GM21717 (cell line): Measurements from ENCODE around the gene VNN1.
"Not testable (repeated sequence)": the region's sequence is repeated elsewhere in the genome, so short reads cannot be mapped to it uniquely, and the experiment has no call there.

Experiments used
- ATAC-seq: cut with Tn5 transposase; IDR thresholded peaks from one replicate; pipeline ENCODE4 v1.9.1; 2021; ENCODE audit warnings: mild to moderate bottlenecking, moderate library complexity; ENCODE audit not compliant: unreplicated experiment

VNN1 gene

GRCh38 chr6:132675002-132675401 lies 38.9 kb downstream of the VNN1 start:
- no peak for ATAC-seq

GRCh38 chr6:132673376-132674094 lies 40.3 kb downstream of the VNN1 start:
- ATAC-seq: no peak

- ATAC-seq: no peak
Observed at GRCh38 chr6:132671295-132671694, 42.6 kb downstream of the VNN1 start.

- no peak for ATAC-seq
Observed at GRCh38 chr6:132669690-132670291, 44.1 kb downstream of the VNN1 start.

- ATAC-seq: no peak
Observed at GRCh38 chr6:132666118-132666517, 47.7 kb downstream of the VNN1 start.

GRCh38 chr6:132664309-132665034 lies 49.4 kb downstream of the VNN1 start:
- ATAC-seq: no peak

- no peak for ATAC-seq
Observed at GRCh38 chr6:132663661-132664060, 50.2 kb downstream of the VNN1 start.

- ATAC-seq: no peak
Observed at GRCh38 chr6:132661906-132662305, 51.9 kb downstream of the VNN1 start.

- no peak for ATAC-seq
Observed at GRCh38 chr6:132659082-132659481, 54.8 kb downstream of the VNN1 start, which contains the start of gene TAAR1. TAAR1 (minus strand) TSS chr6:132659182; CDS start chr6:132646003, 13,179 bp downstream.

GRCh38 chr6:132651062-132651461 lies 62.8 kb downstream of the VNN1 start:
- peak; percentile 61 for ATAC-seq

- no peak for ATAC-seq
Observed at GRCh38 chr6:132650429-132650828, 63.4 kb downstream of the VNN1 start.

GRCh38 chr6:132648828-132649227 lies 65.0 kb downstream of the VNN1 start:
- ATAC-seq: no peak

- peak; percentile 73 for ATAC-seq
Observed at GRCh38 chr6:132648356-132648755, 65.5 kb downstream of the VNN1 start.

- ATAC-seq: no peak
Observed at GRCh38 chr6:132643547-132643946, 70.3 kb downstream of the VNN1 start.

GRCh38 chr6:132637135-132637534 lies 76.7 kb downstream of the VNN1 start:
- not testable (repeated sequence) for ATAC-seq

- not testable (repeated sequence) for ATAC-seq
Observed at GRCh38 chr6:132635906-132636305, 77.9 kb downstream of the VNN1 start.

- not testable (repeated sequence) for ATAC-seq
Observed at GRCh38 chr6:132635288-132635687, 78.6 kb downstream of the VNN1 start.

- no peak for ATAC-seq
Observed at GRCh38 chr6:132634796-132635195, 79.1 kb downstream of the VNN1 start.

GRCh38 chr6:132633362-132633761 lies 80.5 kb downstream of the VNN1 start:
- ATAC-seq: no peak
